ENCODE data around the gene FAM83G. TPM values are rescaled to one million over a fixed set of nuclear protein-coding genes. Genes with fewer than 3 reads are reported as not detected.

The FAM83G gene
- total and polyA plus RNA-seq, 2 experiments from 2014 or later = 7.6 to 44.5 TPM

- H3K27ac Mint-ChIP-seq = no peak overlapping the region
- H4K20me1 ChIP-seq (replicated peaks; ENCODE audit: insufficient read depth) = no peaks in the 10 kb centered on the region
- no peaks in the 10 kb centered on the region for H3K36me3 Mint-ChIP-seq (ENCODE audit: low read depth)
- peak overlapping the region; percentile 72 for H2AFZ ChIP-seq
- no peaks in the 10 kb centered on the region for H3K27me3 ChIP-seq (ENCODE audit: insufficient read depth)
- H3F3A ChIP-seq (replicated peaks; ENCODE audit: low read depth) = no peaks in the 10 kb centered on the region
- H3K4me1 ChIP-seq (ENCODE audit: insufficient read depth) = no peaks in the 10 kb centered on the region
- no peaks in the 10 kb centered on the region for H3K4me1 Mint-ChIP-seq
- H3K36me3 ChIP-seq (ENCODE audit: insufficient read depth) = no peaks in the 10 kb centered on the region
- H3K9me2 ChIP-seq (ENCODE audit: insufficient read depth) = no peaks in the 10 kb centered on the region
- H3K4me3 ChIP-seq = no peak overlapping the region
- H3K4me2 ChIP-seq = no peak overlapping the region
- DNase-seq (ENCODE audit: low spot score) (no peak), ATAC-seq (no peak)
- no peaks in the 10 kb centered on the region for H3K79me2 ChIP-seq (replicated peaks; ENCODE audit: insufficient read depth)
- no peaks in the 10 kb centered on the region for H3K9me3 Mint-ChIP-seq
- peaks cover 2% of the 10 kb centered on the region for H3K27me3 Mint-ChIP-seq (ENCODE audit: insufficient read depth, low read depth, poor library complexity)
- H3K4me3 Mint-ChIP-seq = no peak overlapping the region
- TF ChIP-seq ZNF114 (CRISPR knock-in tag; IDR thresholded peaks at IDR 0.05) (no peak), CTCF (conservative IDR thresholded peaks at IDR 0.05; ENCODE audit: low read depth in 2 of 2) (no peak), REST (IDR thresholded peaks at IDR 0.05; ENCODE audit: unreplicated experiment) (no peak), ZNF331 (CRISPR knock-in tag; IDR thresholded peaks at IDR 0.05; ENCODE audit: low read depth) (no peak), ZNF462 (CRISPR knock-in tag; IDR thresholded peaks at IDR 0.05) (no peak), POLR2AphosphoS5 (IDR thresholded peaks at IDR 0.05; ENCODE audit: low read depth) (no peak), CREB1 (CRISPR knock-in tag; IDR thresholded peaks at IDR 0.05; ENCODE audit: low read depth) (no peak), JUNB (IDR thresholded peaks at IDR 0.05; ENCODE audit: unreplicated experiment) (no peak), EZH2 (IDR thresholded peaks at IDR 0.05; ENCODE audit: low read depth, unreplicated experiment) (no peak), EZH2phosphoT487 (IDR thresholded peaks at IDR 0.05; ENCODE audit: unreplicated experiment) (no peak), NANOG (IDR thresholded peaks at IDR 0.05; ENCODE audit: borderline replicate concordance) (no peak), STAT1 (IDR thresholded peaks at IDR 0.05; ENCODE audit: unreplicated experiment) (no peak), ETS1 (IDR thresholded peaks at IDR 0.05) (no peak)
- no peak overlapping the region for H3K27ac ChIP-seq (ENCODE audit: low read depth)
Observed at GRCh38 chr17:18937981-18938691, 66.4 kb downstream of the FAM83G start.
